NCI-H748 (cell line): ENCODE measurements around the gene TRNP1.

ENCODE experiments used
- DNase-seq: peaks from one replicate; lab custom pipeline; 2025; ENCODE audit not compliant: unreplicated experiment; lab: John Stamatoyannopoulos, UW

The TRNP1 gene

GRCh38 chr1:27000817-27001460 is 7.4 kb downstream of the TRNP1 start:
- DNase-seq = no peak

- no peak for DNase-seq
These were observed 8.3 kb downstream of the TRNP1 start for GRCh38 chr1:27001570-27002360.

GRCh38 chr1:27003745-27004470 is 10.4 kb downstream of the TRNP1 start:
- no peak for DNase-seq

- DNase-seq = no peak
These were observed 11.1 kb downstream of the TRNP1 start for GRCh38 chr1:27004471-27005165.

GRCh38 chr1:27005166-27005530 is 11.7 kb downstream of the TRNP1 start:
- no peak for DNase-seq

- no peak for DNase-seq
These were observed 12.4 kb downstream of the TRNP1 start for GRCh38 chr1:27005648-27006496.

GRCh38 chr1:27006683-27007082 is 13.2 kb downstream of the TRNP1 start:
- no peak for DNase-seq

GRCh38 chr1:27007909-27008582 is 14.6 kb downstream of the TRNP1 start:
- DNase-seq = no peak

GRCh38 chr1:27009601-27010197 is 16.2 kb downstream of the TRNP1 start:
- DNase-seq = no peak

- DNase-seq = no peak
These were observed 16.9 kb downstream of the TRNP1 start for GRCh38 chr1:27010226-27010994.

- DNase-seq = no peak
These were observed 17.7 kb downstream of the TRNP1 start for GRCh38 chr1:27011058-27011764.

- DNase-seq = peak; percentile 34
These were observed 18.6 kb downstream of the TRNP1 start for GRCh38 chr1:27011976-27012563.

GRCh38 chr1:27015260-27015659 is 21.8 kb downstream of the TRNP1 start:
- DNase-seq = no peak

GRCh38 chr1:27016376-27016775 is 22.9 kb downstream of the TRNP1 start:
- DNase-seq = no peak

- DNase-seq = no peak
These were observed 23.7 kb downstream of the TRNP1 start for GRCh38 chr1:27017207-27017606.

GRCh38 chr1:27018316-27018715 is 24.8 kb downstream of the TRNP1 start:
- DNase-seq = peak; percentile 8

GRCh38 chr1:27021354-27022031 is 28.0 kb downstream of the TRNP1 start:
- DNase-seq = peak; percentile 95
